Liver (tissue), 9 donors: Measurements from ENCODE around the gene DMD. TPM values are rescaled to one million over a fixed set of nuclear protein-coding genes. Genes with fewer than 3 reads are reported as not detected.
A peak's percentile ranks its signal among the peaks of the same experiment; 100 is the strongest.

Source experiments
- DNase-seq: peaks from one replicate; pipeline ENCODE4 v3.0.0-alpha.2; 2017; ENCODE audit warnings: low spot score
- H3K27ac ChIP-seq, 2 donors: one replicate each; pipeline ENCODE4 v1.7.0; 2013; ENCODE audit warnings: inconsistent platforms in 2 of 2, low read length in 2 of 2, control low read depth in 1 of 2, low read depth in 1 of 2, mild to moderate bottlenecking in 1 of 2
- H3K27me3 ChIP-seq, 4 donors: one replicate each; pipeline versions ENCODE4 v1.6.1 to v1.7.0; 2013; ENCODE audit warnings: low read length in 3 of 4, inconsistent platforms in 1 of 4, mild to moderate bottlenecking in 1 of 4, moderate library complexity in 1 of 4; ENCODE audit not compliant: control insufficient read depth in 4 of 4, insufficient read depth in 4 of 4
- H3K36me3 ChIP-seq, 4 donors: one replicate each; pipeline versions ENCODE4 v1.6.1 to v1.7.0; 2013; ENCODE audit warnings: low read length in 3 of 4, mild to moderate bottlenecking in 3 of 4, low read depth in 1 of 4, moderate library complexity in 1 of 4; ENCODE audit not compliant: control insufficient read depth in 4 of 4, insufficient read depth in 3 of 4
- H3K4me1 ChIP-seq, 4 donors: one replicate each; pipeline versions ENCODE4 v1.6.1 to v1.7.0; 2013; ENCODE audit warnings: low read length in 3 of 4, mild to moderate bottlenecking in 3 of 4, moderate library complexity in 1 of 4; ENCODE audit not compliant: control insufficient read depth in 4 of 4, insufficient read depth in 4 of 4
- H3K4me3 ChIP-seq, 3 donors: one replicate each; pipeline versions ENCODE4 v1.6.1 to v1.7.0; 2013; ENCODE audit warnings: low read length in 3 of 3, control low read depth in 1 of 3, low read depth in 1 of 3, mild to moderate bottlenecking in 1 of 3
- H3K9ac ChIP-seq, 2 donors: one replicate each; pipeline ENCODE4 v1.7.0; 2013; ENCODE audit warnings: low read length in 2 of 2, mild to moderate bottlenecking in 2 of 2, moderate library complexity in 2 of 2, control low read depth in 1 of 2, low read depth in 1 of 2
- H3K9me3 ChIP-seq, 4 donors: one replicate each; pipeline versions ENCODE4 v1.6.1 to v1.7.0; 2013; ENCODE audit warnings: low read length in 3 of 4; ENCODE audit not compliant: control insufficient read depth in 4 of 4
- CTCF ChIP-seq: fragments of 150-350 bp; IDR thresholded peaks from 2 replicates; pipeline ENCODE4 v1.5.1; 2017; ENCODE audit warnings: improper control_type of control experiment, low read depth, low read length; ENCODE audit not compliant: missing input control
- EGR1 ChIP-seq, 2 donors: IDR thresholded peaks; 2 replicates each; pipeline ENCODE4 v1.6.1; 2016 to 2018; ENCODE audit warnings: antibody characterized with exemption in 2 of 2, low read depth in 2 of 2
- FOXA1 ChIP-seq: IDR thresholded peaks from 2 replicates; pipeline ENCODE4 v1.6.1; 2016; ENCODE audit warnings: antibody characterized with exemption
- FOXA2 ChIP-seq: IDR thresholded peaks from 2 replicates; pipeline ENCODE4 v1.6.1; 2016; ENCODE audit warnings: antibody characterized with exemption
- GABPA ChIP-seq, 2 donors: IDR thresholded peaks in 1 of 2; conservative IDR thresholded peaks in 1 of 2; 2 replicates each; pipeline ENCODE4 v1.6.1; 2016; ENCODE audit warnings: antibody characterized with exemption in 2 of 2, mild to moderate bottlenecking in 1 of 2, moderate library complexity in 1 of 2
- HNF4A ChIP-seq, 2 donors: conservative IDR thresholded peaks; 2 replicates each; pipeline ENCODE4 v1.6.1; 2016; ENCODE audit warnings: antibody characterized with exemption in 2 of 2, mild to moderate bottlenecking in 2 of 2
- HNF4G ChIP-seq: IDR thresholded peaks from 2 replicates; pipeline ENCODE4 v1.6.1; 2016; ENCODE audit warnings: antibody characterized with exemption
- JUND ChIP-seq, 2 donors: IDR thresholded peaks; 2 replicates each; pipeline ENCODE4 v1.6.1; 2016; ENCODE audit warnings: antibody characterized with exemption in 2 of 2
- MAX ChIP-seq: IDR thresholded peaks from 2 replicates; pipeline ENCODE4 v1.6.1; 2016; ENCODE audit warnings: antibody characterized with exemption
- NR2F2 ChIP-seq: IDR thresholded peaks from 2 replicates; pipeline ENCODE4 v1.6.1; 2016; ENCODE audit warnings: antibody characterized with exemption
- RAD21 ChIP-seq, 2 donors: IDR thresholded peaks; 2 replicates each; pipeline ENCODE4 v1.6.1; 2016; ENCODE audit warnings: antibody characterized with exemption in 2 of 2, mild to moderate bottlenecking in 2 of 2
- RXRA ChIP-seq, 2 donors: IDR thresholded peaks; 2 replicates each; pipeline ENCODE4 v1.6.1; 2017 to 2018; ENCODE audit warnings: antibody characterized with exemption in 2 of 2, mild to moderate bottlenecking in 1 of 2
- SP1 ChIP-seq: IDR thresholded peaks from 2 replicates; pipeline ENCODE4 v1.6.1; 2018; ENCODE audit warnings: antibody characterized with exemption, mild to moderate bottlenecking
- TAF1 ChIP-seq: conservative IDR thresholded peaks from 2 replicates; pipeline ENCODE4 v1.6.1; 2016; ENCODE audit warnings: antibody characterized with exemption, mild to moderate bottlenecking
- YY1 ChIP-seq: IDR thresholded peaks from 2 replicates; pipeline ENCODE4 v1.6.1; 2016; ENCODE audit warnings: antibody characterized with exemption, mild to moderate bottlenecking
- WGBS: extraction: QIAGEN DNeasy Blood & Tissue Kit; methylation state at CpG from one replicate; pipeline ENCODE4 v1.1.7; 2013; 5-methylcytosine and 5-hydroxymethylcytosine counted together
- polyA plus RNA-seq, 2 donors: library from polyadenylated mRNA; stranded (reverse) in 1 of 2; unstranded in 1 of 2; fragments of 200-250 nt in 1 of 2; fragments of >200 nt in 1 of 2; fragmentation: Nextera tagmentation in 1 of 2; extraction: Ambion mirVana in 1 of 2; gene quantifications; one replicate each; pipeline versions ENCODE4 v1.2.1 to v1.2.3, GENCODE V29; 2013 to 2015
- total RNA-seq, 2 donors: library from RNA; depleted of rRNA; stranded (reverse); fragments of >200 nt; gene quantifications; one replicate each; pipeline ENCODE4 v1.2.3, GENCODE V29; 2014
- TF ChIP-seq, protein P1 (sequence below): IDR thresholded peaks from 2 replicates; pipeline ENCODE4 v1.6.1; 2016; ENCODE audit warnings: antibody characterized with exemption
- TF ChIP-seq, protein P2 (sequence below): IDR thresholded peaks from 2 replicates; pipeline ENCODE4 v1.6.1; 2016; ENCODE audit warnings: antibody characterized with exemption
- TF ChIP-seq, protein P3 (sequence below): IDR thresholded peaks from 2 replicates; pipeline ENCODE4 v1.6.1; 2016; ENCODE audit warnings: antibody characterized with exemption, mild to moderate bottlenecking
- donor health status: healthy.
- donor health status: healthy.
- donor health status: healthy.
- donor health status: healthy.
- donor health status: healthy.

DMD gene
- total and polyA plus RNA-seq, 4 donors = 14.6 to 61.9 (median 23.9) TPM

DNA sequence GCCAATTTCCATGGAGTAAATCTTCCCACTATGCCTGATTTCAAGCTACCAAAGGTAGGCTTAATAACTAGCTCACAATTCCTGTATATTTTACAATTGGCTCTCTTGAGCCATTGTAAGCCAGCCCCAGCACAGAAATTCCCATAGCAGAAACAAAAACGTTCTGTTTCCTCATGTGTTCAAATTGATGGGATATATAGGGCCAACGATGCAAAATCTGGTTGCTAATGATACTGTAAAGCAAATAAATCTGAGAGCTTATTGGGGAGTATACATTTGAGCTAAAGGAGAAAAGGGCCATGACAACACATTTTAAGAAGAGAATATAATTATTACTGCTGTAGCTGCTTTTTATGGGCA is 1872.4 kb downstream of the DMD start (continued):
- TF ChIP-seq GABPA (IDR thresholded peaks at IDR 0.05 in 1 of 2, conservative IDR thresholded peaks at IDR 0.05 in 1 of 2) (no peak), EGR1 (IDR thresholded peaks at IDR 0.05; ENCODE audit: low read depth in 2 of 2) (no peak), TAF1 (no peak), SP1 (no peak)
- TF ChIP-seq, protein P1, sequence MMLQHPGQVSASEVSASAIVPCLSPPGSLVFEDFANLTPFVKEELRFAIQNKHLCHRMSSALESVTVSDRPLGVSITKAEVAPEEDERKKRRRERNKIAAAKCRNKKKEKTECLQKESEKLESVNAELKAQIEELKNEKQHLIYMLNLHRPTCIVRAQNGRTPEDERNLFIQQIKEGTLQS = no peak

DNA sequence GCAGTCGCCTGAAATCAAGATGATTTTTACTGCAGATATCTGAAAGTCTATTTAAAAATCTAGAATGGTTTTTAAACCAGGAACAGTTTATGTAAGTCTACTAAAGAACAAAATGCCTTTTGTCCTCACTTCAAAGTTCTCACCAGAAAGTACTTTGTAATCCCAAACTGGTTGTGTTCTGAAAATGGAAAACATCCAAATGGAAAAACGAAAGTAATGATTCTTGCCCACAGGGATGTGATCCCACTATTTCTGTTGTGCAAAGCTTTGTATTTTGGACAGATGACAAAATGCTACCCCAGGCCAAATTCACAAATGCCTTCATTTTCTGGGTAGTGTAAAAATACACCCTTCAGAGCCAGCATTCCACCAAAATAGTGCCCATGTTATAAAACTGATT is 1874.0 kb downstream of the DMD start:
- peaks cover 2 to 25% (median 18%) of the 10 kb centered on the region in 4 donors for H3K4me1 ChIP-seq
- H3K4me3 ChIP-seq = no peak overlapping the region
- H3K9me3 ChIP-seq = no peaks in the 10 kb centered on the region
- DNase-seq = no peak
- H3K27me3 ChIP-seq = no peaks in the 10 kb centered on the region
- H3K27ac ChIP-seq = peak overlapping the region; percentile 63 to 82
- 32% methylated on average over 2 of the region's 2 CpGs for WGBS
- H3K9ac ChIP-seq = no peak overlapping the region
- TF ChIP-seq FOXA1 = no peak
- TF ChIP-seq, protein P2, sequence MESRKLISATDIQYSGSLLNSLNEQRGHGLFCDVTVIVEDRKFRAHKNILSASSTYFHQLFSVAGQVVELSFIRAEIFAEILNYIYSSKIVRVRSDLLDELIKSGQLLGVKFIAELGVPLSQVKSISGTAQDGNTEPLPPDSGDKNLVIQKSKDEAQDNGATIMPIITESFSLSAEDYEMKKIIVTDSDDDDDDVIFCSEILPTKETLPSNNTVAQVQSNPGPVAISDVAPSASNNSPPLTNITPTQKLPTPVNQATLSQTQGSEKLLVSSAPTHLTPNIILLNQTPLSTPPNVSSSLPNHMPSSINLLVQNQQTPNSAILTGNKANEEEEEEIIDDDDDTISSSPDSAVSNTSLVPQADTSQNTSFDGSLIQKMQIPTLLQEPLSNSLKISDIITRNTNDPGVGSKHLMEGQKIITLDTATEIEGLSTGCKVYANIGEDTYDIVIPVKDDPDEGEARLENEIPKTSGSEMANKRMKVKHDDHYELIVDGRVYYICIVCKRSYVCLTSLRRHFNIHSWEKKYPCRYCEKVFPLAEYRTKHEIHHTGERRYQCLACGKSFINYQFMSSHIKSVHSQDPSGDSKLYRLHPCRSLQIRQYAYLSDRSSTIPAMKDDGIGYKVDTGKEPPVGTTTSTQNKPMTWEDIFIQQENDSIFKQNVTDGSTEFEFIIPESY = no peak
- TF ChIP-seq JUND (IDR thresholded peaks at IDR 0.05) = no peak
- peak; percentile 49 for TF ChIP-seq SP1
- no peak for TF ChIP-seq MAX
- no peak for TF ChIP-seq YY1
- TF ChIP-seq RAD21 (IDR thresholded peaks at IDR 0.05) = peak in 1 of 2 donors; percentile 25
- no peak for TF ChIP-seq HNF4G
- no peak for TF ChIP-seq EGR1 (IDR thresholded peaks at IDR 0.05; ENCODE audit: low read depth in 2 of 2)
- TF ChIP-seq, protein P1 = no peak
- TF ChIP-seq GABPA (IDR thresholded peaks at IDR 0.05 in 1 of 2, conservative IDR thresholded peaks at IDR 0.05 in 1 of 2) = no peak
- no peak for TF ChIP-seq FOXA2
- TF ChIP-seq HNF4A (conservative IDR thresholded peaks at IDR 0.05) = peak; percentile 70 to 87
- TF ChIP-seq NR2F2 = no peak
- peak in 1 of 2 donors; percentile 40 for TF ChIP-seq RXRA (IDR thresholded peaks at IDR 0.05)
- TF ChIP-seq TAF1 = no peak
- TF ChIP-seq CTCF = no peak
- H3K36me3 ChIP-seq = no peaks in the 10 kb centered on the region

DNA sequence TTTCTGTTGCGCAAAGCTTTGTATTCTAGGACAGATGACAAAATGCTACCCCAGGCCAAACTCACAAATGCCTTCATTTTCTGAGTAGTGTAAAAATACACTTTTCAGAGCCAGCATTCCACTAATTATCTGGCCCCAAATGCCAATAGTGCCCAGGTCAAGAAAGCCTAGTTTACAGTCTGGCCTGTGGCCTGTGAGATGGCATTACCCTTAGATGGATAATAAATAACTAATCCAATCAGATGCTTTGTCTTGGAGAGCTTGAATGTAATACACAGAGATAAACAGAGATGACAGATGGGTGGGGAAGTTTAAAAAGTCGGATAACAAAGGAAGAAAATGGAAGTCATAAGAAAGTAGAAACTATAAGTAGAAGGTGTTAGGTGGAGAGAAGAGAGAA is 1874.9 kb downstream of the DMD start:
- no peak for DNase-seq
- Histone ChIP-seq H3K4me1 (peaks cover 2 to 25% (median 18%) of the 10 kb centered on the region in 4 donors), H3K36me3 (no peaks in the 10 kb centered on the region), H3K9me3 (no peaks in the 10 kb centered on the region), H3K27ac (peak overlapping the region in 1 of 2 donors; percentile 54), H3K27me3 (no peaks in the 10 kb centered on the region), H3K4me3 (no peak overlapping the region), H3K9ac (no peak overlapping the region)
- 57% methylated on average over 2 of the region's 2 CpGs for WGBS
- TF ChIP-seq CTCF (no peak), RXRA (IDR thresholded peaks at IDR 0.05) (no peak), FOXA1 (no peak), JUND (IDR thresholded peaks at IDR 0.05) (no peak), SP1 (no peak), GABPA (IDR thresholded peaks at IDR 0.05 in 1 of 2, conservative IDR thresholded peaks at IDR 0.05 in 1 of 2) (no peak), RAD21 (IDR thresholded peaks at IDR 0.05) (no peak), FOXA2 (no peak), MAX (no peak), YY1 (no peak)
- TF ChIP-seq, protein P3, sequence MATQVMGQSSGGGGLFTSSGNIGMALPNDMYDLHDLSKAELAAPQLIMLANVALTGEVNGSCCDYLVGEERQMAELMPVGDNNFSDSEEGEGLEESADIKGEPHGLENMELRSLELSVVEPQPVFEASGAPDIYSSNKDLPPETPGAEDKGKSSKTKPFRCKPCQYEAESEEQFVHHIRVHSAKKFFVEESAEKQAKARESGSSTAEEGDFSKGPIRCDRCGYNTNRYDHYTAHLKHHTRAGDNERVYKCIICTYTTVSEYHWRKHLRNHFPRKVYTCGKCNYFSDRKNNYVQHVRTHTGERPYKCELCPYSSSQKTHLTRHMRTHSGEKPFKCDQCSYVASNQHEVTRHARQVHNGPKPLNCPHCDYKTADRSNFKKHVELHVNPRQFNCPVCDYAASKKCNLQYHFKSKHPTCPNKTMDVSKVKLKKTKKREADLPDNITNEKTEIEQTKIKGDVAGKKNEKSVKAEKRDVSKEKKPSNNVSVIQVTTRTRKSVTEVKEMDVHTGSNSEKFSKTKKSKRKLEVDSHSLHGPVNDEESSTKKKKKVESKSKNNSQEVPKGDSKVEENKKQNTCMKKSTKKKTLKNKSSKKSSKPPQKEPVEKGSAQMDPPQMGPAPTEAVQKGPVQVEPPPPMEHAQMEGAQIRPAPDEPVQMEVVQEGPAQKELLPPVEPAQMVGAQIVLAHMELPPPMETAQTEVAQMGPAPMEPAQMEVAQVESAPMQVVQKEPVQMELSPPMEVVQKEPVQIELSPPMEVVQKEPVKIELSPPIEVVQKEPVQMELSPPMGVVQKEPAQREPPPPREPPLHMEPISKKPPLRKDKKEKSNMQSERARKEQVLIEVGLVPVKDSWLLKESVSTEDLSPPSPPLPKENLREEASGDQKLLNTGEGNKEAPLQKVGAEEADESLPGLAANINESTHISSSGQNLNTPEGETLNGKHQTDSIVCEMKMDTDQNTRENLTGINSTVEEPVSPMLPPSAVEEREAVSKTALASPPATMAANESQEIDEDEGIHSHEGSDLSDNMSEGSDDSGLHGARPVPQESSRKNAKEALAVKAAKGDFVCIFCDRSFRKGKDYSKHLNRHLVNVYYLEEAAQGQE = no peak
